SH-SY5Y (cell line): ENCODE data around the gene GNA15.

Experiments
- GATA2 ChIP-seq: IDR thresholded peaks from 2 replicates; pipeline ENCODE4 v1.6.1; 2011; ENCODE audit warnings: mild to moderate bottlenecking, low read depth, low read length
- GATA3 ChIP-seq: IDR thresholded peaks from 2 replicates; pipeline ENCODE4 v1.6.1; 2011; ENCODE audit warnings: low read depth, mild to moderate bottlenecking, low read length, moderate library complexity

GNA15 gene, protein sequence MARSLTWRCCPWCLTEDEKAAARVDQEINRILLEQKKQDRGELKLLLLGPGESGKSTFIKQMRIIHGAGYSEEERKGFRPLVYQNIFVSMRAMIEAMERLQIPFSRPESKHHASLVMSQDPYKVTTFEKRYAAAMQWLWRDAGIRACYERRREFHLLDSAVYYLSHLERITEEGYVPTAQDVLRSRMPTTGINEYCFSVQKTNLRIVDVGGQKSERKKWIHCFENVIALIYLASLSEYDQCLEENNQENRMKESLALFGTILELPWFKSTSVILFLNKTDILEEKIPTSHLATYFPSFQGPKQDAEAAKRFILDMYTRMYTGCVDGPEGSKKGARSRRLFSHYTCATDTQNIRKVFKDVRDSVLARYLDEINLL

DNA sequence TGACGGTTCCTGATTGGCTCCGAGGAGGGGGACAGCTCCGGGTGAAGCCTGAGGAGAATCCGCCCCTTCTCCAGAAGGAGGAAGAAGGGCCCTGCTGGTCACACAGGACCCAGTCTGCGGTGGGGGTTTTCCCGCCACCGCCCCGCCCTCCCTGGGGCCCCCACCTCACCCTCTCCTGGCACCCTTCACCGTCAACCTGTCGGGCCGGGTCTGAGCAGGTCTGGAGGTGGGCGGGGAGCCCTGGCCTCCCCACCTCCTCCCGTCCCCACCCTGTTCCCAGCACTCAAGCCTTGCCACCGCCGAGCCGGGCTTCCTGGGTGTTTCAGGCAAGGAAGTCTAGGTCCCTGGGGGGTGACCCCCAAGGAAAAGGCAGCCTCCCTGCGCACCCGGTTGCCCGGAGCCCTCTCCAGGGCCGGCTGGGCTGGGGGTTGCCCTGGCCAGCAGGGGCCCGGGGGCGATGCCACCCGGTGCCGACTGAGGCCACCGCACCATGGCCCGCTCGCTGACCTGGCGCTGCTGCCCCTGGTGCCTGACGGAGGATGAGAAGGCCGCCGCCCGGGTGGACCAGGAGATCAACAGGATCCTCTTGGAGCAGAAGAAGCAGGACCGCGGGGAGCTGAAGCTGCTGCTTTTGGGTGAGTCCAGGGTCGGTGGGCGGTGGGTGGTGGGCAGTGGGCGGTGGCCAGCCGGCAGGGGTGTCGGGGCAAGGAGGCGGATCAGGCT lies at the start of gene GNA15:
GNA15 (plus strand) TSS at position 73 of the 723 bp plus-strand sequence; CDS start at position 491, 418 bp downstream.
- TF ChIP-seq GATA3 (no peak), GATA2 (no peak)

DNA sequence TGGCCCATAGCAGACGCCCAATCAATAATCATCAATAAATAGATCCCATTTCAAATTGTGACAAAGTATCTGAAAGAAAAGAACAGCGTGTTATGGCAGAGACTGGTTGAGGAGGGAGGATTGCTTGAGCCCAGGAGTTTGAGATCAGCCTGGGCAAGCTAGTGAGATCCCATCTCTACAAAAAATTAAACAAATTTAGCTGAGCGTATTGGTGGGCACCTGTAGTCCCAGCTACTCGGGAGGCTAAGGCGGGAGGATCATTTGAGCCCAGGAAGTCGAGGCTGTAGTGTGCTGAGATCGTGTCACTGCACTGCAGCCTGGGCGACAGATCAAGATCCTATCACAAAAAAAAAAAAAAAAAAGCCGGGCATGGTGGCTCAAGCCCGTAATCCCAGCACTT lies 48.1 kb upstream of the GNA15 start:
- TF ChIP-seq GATA2 (no peak), GATA3 (no peak)

DNA sequence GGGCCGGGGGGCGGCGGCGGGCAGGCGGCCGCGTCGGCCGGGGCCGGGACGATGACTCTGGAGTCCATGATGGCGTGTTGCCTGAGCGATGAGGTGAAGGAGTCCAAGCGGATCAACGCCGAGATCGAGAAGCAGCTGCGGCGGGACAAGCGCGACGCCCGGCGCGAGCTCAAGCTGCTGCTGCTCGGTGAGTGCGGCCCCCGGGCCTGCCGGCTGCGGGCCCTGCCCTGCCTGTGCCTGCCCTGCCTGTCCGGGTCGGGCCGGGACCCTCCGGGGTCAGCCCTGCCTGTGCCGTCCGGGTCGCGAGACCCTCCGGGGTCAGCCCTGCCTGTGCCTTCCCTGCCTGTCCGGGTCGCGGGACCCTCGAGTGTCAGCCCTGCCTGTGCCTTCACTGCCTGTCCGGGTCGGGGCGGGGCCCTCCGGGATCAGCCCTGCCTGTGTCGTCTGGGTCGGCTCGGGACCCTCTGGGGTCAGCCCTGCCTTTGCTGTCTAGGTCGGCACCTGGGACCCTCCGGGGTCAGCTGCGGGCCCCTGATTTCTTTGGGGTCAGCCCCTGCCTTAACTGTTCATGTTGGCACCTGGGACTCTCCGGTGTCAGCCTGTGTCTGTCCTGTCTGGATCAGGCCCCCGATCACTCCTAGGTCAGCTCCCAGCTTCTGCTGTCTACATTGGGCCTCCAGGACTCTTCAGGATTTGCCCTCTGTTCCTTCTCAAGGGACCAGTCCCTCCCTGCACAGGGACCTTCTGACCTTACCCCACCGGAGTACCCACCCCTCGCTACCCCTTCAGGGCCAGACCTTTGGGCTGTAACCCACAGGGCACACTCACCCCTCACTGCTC lies 41.0 kb upstream of the GNA15 start:
- TF ChIP-seq GATA3 (no peak), GATA2 (no peak)

GRCh38 chr19:3095441-3096191 lies 40.2 kb upstream of the GNA15 start:
- TF ChIP-seq GATA3 (no peak), GATA2 (no peak)

- TF ChIP-seq GATA3 (no peak), GATA2 (no peak)
Measured at GRCh38 chr19:3096267-3096901, 39.4 kb upstream of the GNA15 start.

DNA sequence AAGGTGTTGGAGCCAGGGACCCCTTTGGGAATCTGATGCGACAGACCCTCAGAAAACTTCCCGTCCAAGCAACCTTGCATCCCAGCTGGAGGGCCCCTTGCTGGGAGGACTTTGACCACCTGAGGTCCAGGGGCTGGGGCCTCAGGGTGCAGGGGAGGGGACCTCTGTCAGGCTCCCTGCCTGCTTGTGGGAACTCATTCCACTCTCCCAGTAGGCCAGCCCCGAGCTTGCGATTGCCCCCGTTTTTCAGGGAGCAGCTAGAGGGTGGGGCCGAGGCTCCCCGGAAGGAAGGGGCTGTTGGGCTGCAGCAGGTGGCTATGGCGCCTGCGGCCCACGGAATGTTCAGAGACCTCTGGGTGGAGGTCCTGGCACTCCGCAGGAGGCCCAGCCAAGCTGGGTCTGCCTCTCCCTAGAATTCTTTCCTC lies 38.9 kb upstream of the GNA15 start:
- no peak for TF ChIP-seq GATA3
- no peak for TF ChIP-seq GATA2

- TF ChIP-seq GATA2 = no peak
- TF ChIP-seq GATA3 = no peak
Measured at GRCh38 chr19:3097442-3097871, 38.4 kb upstream of the GNA15 start.

- TF ChIP-seq GATA3 (no peak), GATA2 (no peak)
Measured at GRCh38 chr19:3098141-3098514, 37.7 kb upstream of the GNA15 start.

DNA sequence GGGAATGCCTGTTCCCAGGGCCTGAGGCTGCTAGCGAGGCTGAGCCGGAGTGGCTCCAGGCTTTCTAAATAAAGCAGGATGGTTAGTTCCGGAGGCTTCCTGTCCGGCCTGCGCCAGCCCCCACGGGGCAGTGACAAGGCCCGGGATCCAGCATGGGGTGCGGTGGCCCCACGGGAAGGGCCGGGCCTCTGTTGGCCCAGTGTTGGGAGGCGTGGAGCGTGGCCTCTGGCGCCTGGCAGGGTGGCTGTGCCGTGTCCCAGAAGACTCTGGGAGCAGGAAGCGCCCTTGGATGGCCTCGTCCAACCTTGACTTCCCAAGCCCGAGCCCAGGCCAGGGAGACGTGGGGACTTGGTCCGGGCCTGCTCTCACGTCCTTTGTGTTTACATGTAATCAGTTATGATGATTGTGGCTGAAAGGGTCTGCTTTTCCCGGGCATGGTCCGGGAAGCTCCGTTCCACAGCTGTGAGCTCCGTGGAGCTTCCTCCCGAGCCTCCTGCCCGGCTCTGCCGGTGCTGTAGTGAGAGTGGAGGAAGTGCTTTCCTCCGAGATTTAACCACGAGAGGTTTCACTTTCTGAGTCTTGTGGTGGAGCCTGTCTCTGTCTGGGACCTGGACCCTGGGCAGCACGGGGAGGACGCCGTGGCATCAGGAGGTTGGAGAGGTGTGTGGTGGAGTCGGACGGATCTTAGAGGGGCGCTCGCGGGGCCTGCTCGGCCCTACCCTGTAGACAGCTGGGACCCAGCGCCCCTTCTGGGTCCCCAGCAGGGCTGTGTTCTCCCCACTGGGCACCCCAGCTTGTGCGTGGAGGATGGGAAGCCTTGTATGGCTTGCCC lies 37.1 kb upstream of the GNA15 start:
- no peak for TF ChIP-seq GATA3
- no peak for TF ChIP-seq GATA2

- TF ChIP-seq GATA3 (no peak), GATA2 (no peak)
Measured at GRCh38 chr19:3099347-3100145, 36.3 kb upstream of the GNA15 start.

GRCh38 chr19:3100331-3100730 lies 35.5 kb upstream of the GNA15 start:
- TF ChIP-seq GATA2 = no peak
- no peak for TF ChIP-seq GATA3
